Panc1 (cell line): ENCODE results near the gene PCIF1. TPM values are rescaled to one million over a fixed set of nuclear protein-coding genes. Genes with fewer than 3 reads are reported as not detected.

Experiments
- ATAC-seq: fragments of 200-7000 bp; cut with Tn5 transposase; 2 replicates; pipeline ENCODE4 v1.9.1; 2020; ENCODE audit warnings: mild to moderate bottlenecking, moderate library complexity
- BruUV-seq: library from RNA; stranded (reverse); fragments of 400-500 nt; replicated peaks from 2 replicates; lab custom pipeline; 2021; lab: Mats Ljungman, UMichigan
- CTCF ChIA-PET: fragments of 300-600 bp; sonication (Branson Sonifier 250); formaldehyde crosslinking; loops from one replicate; lab custom pipeline; 2022; ENCODE audit warnings: antibody characterized with exemption; lab: Charles Lee
- POLR2A ChIA-PET: fragments of 300-600 bp; sonication (Branson Sonifier 250); formaldehyde crosslinking; loops from one replicate; lab custom pipeline; 2022; ENCODE audit warnings: antibody characterized with exemption; lab: Charles Lee
- DNase-seq: peaks from one replicate; pipeline ENCODE4 v3.0.0-alpha.2; 2010; ENCODE audit warnings: low read depth, low spot score
- H3K27ac ChIP-seq: 2 replicates; pipeline ENCODE4 v1.5.1; 2011; ENCODE audit warnings: mild to moderate bottlenecking, low read length, inconsistent platforms
- H3K27me3 ChIP-seq: fragments of 200-500 bp; sonication (Bioruptor generic); 2 replicates; pipeline ENCODE4 v1.6.0; 2014; ENCODE audit warnings: low read length, inconsistent platforms; ENCODE audit not compliant: control insufficient read depth, insufficient read depth
- H3K36me3 ChIP-seq: fragments of 200-500 bp; sonication (Bioruptor generic); 2 replicates; pipeline ENCODE4 v1.5.1; 2014; ENCODE audit warnings: inconsistent platforms, mild to moderate bottlenecking, low read length, moderate library complexity; ENCODE audit not compliant: control insufficient read depth, insufficient read depth
- H3K4me1 ChIP-seq: 2 replicates; pipeline ENCODE4 v1.5.1; 2011; ENCODE audit warnings: inconsistent platforms, mild to moderate bottlenecking, low read length, moderate library complexity; ENCODE audit not compliant: control insufficient read depth, insufficient read depth
- H3K4me3 ChIP-seq, 2 experiments: 2 replicates each; pipeline ENCODE4 v1.5.1; 2011 to 2012; ENCODE audit warnings: low read depth in 2 of 2, low read length in 2 of 2, mild to moderate bottlenecking in 2 of 2, inconsistent platforms in 1 of 2, moderate library complexity in 1 of 2
- H3K9me3 ChIP-seq: fragments of 200-500 bp; sonication (Bioruptor generic); 2 replicates; pipeline ENCODE4 v1.5.1; 2014; ENCODE audit warnings: low read depth, mild to moderate bottlenecking, inconsistent platforms, low read length, moderate library complexity; ENCODE audit not compliant: control insufficient read depth, insufficient read depth
- CTCF ChIP-seq: fragments of 450-650 bp; IDR thresholded peaks from 2 replicates; pipeline ENCODE4 v1.5.1; 2017; ENCODE audit warnings: mild to moderate bottlenecking
- POLR2AphosphoS5 ChIP-seq: IDR thresholded peaks from 2 replicates; pipeline ENCODE4 v1.6.1; 2012; ENCODE audit warnings: mild to moderate bottlenecking, low read depth, low read length, moderate library complexity
- REST ChIP-seq, 2 experiments: IDR thresholded peaks; 2 replicates each; pipeline ENCODE4 v1.6.1; 2011 to 2012; ENCODE audit warnings: low read depth in 2 of 2, control low read depth in 1 of 2, low read length in 1 of 2, mild to moderate bottlenecking in 1 of 2, moderate library complexity in 1 of 2; ENCODE audit not compliant: insufficient read depth in 1 of 2
- SIN3A ChIP-seq: IDR thresholded peaks from 2 replicates; pipeline ENCODE4 v1.6.1; 2012; ENCODE audit warnings: low read depth, mild to moderate bottlenecking, low read length, moderate library complexity, borderline replicate concordance; ENCODE audit not compliant: insufficient read depth
- TCF7L2 ChIP-seq: IDR thresholded peaks from 2 replicates; pipeline ENCODE4 v1.6.1; 2011; ENCODE audit warnings: mild to moderate bottlenecking, low read depth, low read length, inconsistent platforms
- in situ Hi-C: cut with HindIII; loops from 2 replicates; pipeline ENCODE4 v1.10.0; 2016; ENCODE audit warnings: low sequenced_read_pairs, low pct_unique_long_range_greater_than_20kb
- intact Hi-C: fragments of 100-400 bp; cut with micrococcal nuclease; formaldehyde crosslinking; loops from one replicate; pipeline ENCODE4 v1.10.0; 2022; ENCODE audit not compliant: unreplicated experiment
- total RNA-seq: library from RNA; stranded (reverse); gene quantifications from one replicate; pipeline ENCODE4 v1.2.1, GENCODE V29; 2021; ENCODE audit not compliant: unreplicated experiment

The PCIF1 gene
- total RNA-seq, 1 experiment from 2014 or later, result 24.6 TPM

GRCh38 chr20:45938727-45939438 is 4.4 kb downstream of the PCIF1 start:
- TF ChIP-seq SIN3A (no peak), POLR2AphosphoS5 (no peak), TCF7L2 (no peak), REST (IDR thresholded peaks at IDR 0.05; ENCODE audit: insufficient read depth in 1 of 2, low read depth in 2 of 2, low read length in 1 of 2) (no peak), CTCF (no peak)
- DNase-seq, result no peak
- no peak overlapping the region for H3K27ac ChIP-seq
- intact Hi-C loops (no loop called here), in situ Hi-C loops (no loop called here)
- H3K36me3 ChIP-seq, result no peaks in the 10 kb centered on the region; the same call in 1 of the 2 replicates
- ChIA-PET POLR2A (no interaction called here), CTCF (interaction anchor here (0.6 kb wide), 2 partner anchors 15 to 37 kb away, joined by 4 to 13 read pairs; no protein-coding TSS in a partner anchor)
- H3K9me3 ChIP-seq, result no peaks in the 10 kb centered on the region
- H3K4me3 ChIP-seq, result no peak overlapping the region
- no peaks in the 10 kb centered on the region for H3K27me3 ChIP-seq
- H3K4me1 ChIP-seq, result peaks cover 4% of the 10 kb centered on the region
- ATAC-seq, result no peak
- BruUV-seq, result no TSS peak

GRCh38 chr20:45940053-45940452 is 5.6 kb downstream of the PCIF1 start:
- in situ Hi-C loops, result no loop called here
- Histone ChIP-seq H3K36me3 (no peaks in the 10 kb centered on the region; the same call in 1 of the 2 replicates), H3K27ac (no peak overlapping the region), H3K4me3 (no peak overlapping the region), H3K27me3 (no peaks in the 10 kb centered on the region), H3K4me1 (peaks cover 4% of the 10 kb centered on the region; the same call in 1 of the 2 replicates), H3K9me3 (no peaks in the 10 kb centered on the region)
- ChIA-PET POLR2A (no interaction called here), CTCF (no interaction called here)
- TF ChIP-seq CTCF (no peak), POLR2AphosphoS5 (no peak), TCF7L2 (no peak), REST (IDR thresholded peaks at IDR 0.05; ENCODE audit: insufficient read depth in 1 of 2, low read depth in 2 of 2, low read length in 1 of 2) (no peak), SIN3A (no peak)
- intact Hi-C loops, result no loop called here
- DNase-seq (no peak), ATAC-seq (no peak)
- BruUV-seq, result no TSS peak
